Keratinocyte (primary cell): ENCODE data around the gene SLC39A9. TPM values are rescaled to one million over a fixed set of nuclear protein-coding genes. Genes with fewer than 3 reads are reported as not detected.

Experiments used
- DNase-seq: peaks from one replicate; pipeline ENCODE4 v3.0.0-alpha.2; 2011; ENCODE audit warnings: low read depth, missing footprints, low spot score
- FAIRE-seq: peaks from 2 replicates; lab custom pipeline; 2011; peaks lifted over from hg19 to GRCh38; lab: Jason Lieb, UNC
- H2AFZ ChIP-seq: 2 replicates; pipeline ENCODE4 v1.6.0; 2012; ENCODE audit warnings: low read length, control low read depth, inconsistent platforms; ENCODE audit not compliant: control insufficient read depth
- H3K27ac ChIP-seq: 2 replicates; pipeline ENCODE4 v1.5.1; 2011; ENCODE audit warnings: low read length; ENCODE audit not compliant: control insufficient read depth, insufficient read depth
- H3K27me3 ChIP-seq: 3 replicates; pipeline ENCODE4 v1.6.0; 2011; ENCODE audit warnings: low read length; ENCODE audit not compliant: control insufficient read depth, insufficient read depth; ENCODE audit errors: extremely low read depth
- H3K36me3 ChIP-seq, 2 experiments: 2 replicates in 1 of 2; 3 replicates in 1 of 2; pipeline ENCODE4 v1.5.1; 2011; ENCODE audit warnings: low read length in 2 of 2, mild to moderate bottlenecking in 1 of 2; ENCODE audit not compliant: control insufficient read depth in 2 of 2, insufficient read depth in 2 of 2; ENCODE audit errors: extremely low read depth in 1 of 2
- H3K4me1 ChIP-seq: 3 replicates; pipeline ENCODE4 v1.5.1; 2011; ENCODE audit warnings: low read length; ENCODE audit not compliant: control insufficient read depth, insufficient read depth; ENCODE audit errors: extremely low read depth
- H3K4me2 ChIP-seq: 3 replicates; pipeline ENCODE4 v1.6.0; 2011; ENCODE audit warnings: low read depth, low read length; ENCODE audit not compliant: control insufficient read depth, insufficient read depth; ENCODE audit errors: extremely low read depth
- H3K4me3 ChIP-seq, 3 experiments: fragments of 200-600 bp in 1 of 3; sonication (generic) in 1 of 3; 2 replicates in 2 of 3; 3 replicates in 1 of 3; pipeline ENCODE4 v1.5.1; 2011 to 2016; ENCODE audit warnings: low read length in 3 of 3, mild to moderate bottlenecking in 3 of 3, control low read depth in 2 of 3, inconsistent platforms in 1 of 3, low read depth in 1 of 3, mixed read lengths in 1 of 3, mixed run types in 1 of 3, moderate library complexity in 1 of 3; ENCODE audit not compliant: control insufficient read depth in 2 of 3, insufficient read depth in 2 of 3; ENCODE audit errors: extremely low read depth in 1 of 3
- H3K79me2 ChIP-seq: 2 replicates; pipeline ENCODE4 v1.6.0; 2012; ENCODE audit warnings: low read length; ENCODE audit not compliant: control insufficient read depth, insufficient read depth
- H3K9ac ChIP-seq: 3 replicates; pipeline ENCODE4 v1.6.0; 2011; ENCODE audit warnings: low read length; ENCODE audit not compliant: control insufficient read depth, insufficient read depth; ENCODE audit errors: extremely low read depth
- H3K9me1 ChIP-seq: 3 replicates; pipeline ENCODE4 v1.6.0; 2011; ENCODE audit warnings: low read length; ENCODE audit not compliant: control insufficient read depth, insufficient read depth; ENCODE audit errors: extremely low read depth
- H3K9me3 ChIP-seq: 2 replicates; pipeline ENCODE4 v1.5.1; 2012; ENCODE audit warnings: low read depth, low read length; ENCODE audit not compliant: control insufficient read depth
- H4K20me1 ChIP-seq: 3 replicates; pipeline ENCODE4 v1.6.0; 2011; ENCODE audit warnings: low read length; ENCODE audit not compliant: control insufficient read depth, insufficient read depth; ENCODE audit errors: extremely low read depth
- CTCF ChIP-seq, 3 experiments: IDR thresholded peaks in 1 of 3; conservative IDR thresholded peaks in 1 of 3; optimal IDR thresholded peaks in 1 of 3; 2 replicates in 2 of 3; 3 replicates in 1 of 3; pipeline versions ENCODE3 to v1.5.1; 2011; ENCODE audit warnings: low read length in 3 of 3, mild to moderate bottlenecking in 3 of 3, moderate library complexity in 2 of 3, control low read depth in 1 of 3, inconsistent platforms in 1 of 3; ENCODE audit not compliant: insufficient read depth in 2 of 3; ENCODE audit errors: extremely low read depth in 1 of 3
- EZH2 ChIP-seq: IDR thresholded peaks from one replicate; pipeline ENCODE4 v1.6.1; 2012; ENCODE audit warnings: inconsistent platforms, mild to moderate bottlenecking, low read length, moderate library complexity
- dilution Hi-C: fragments of 300-500 bp; cut with MboI; formaldehyde crosslinking; loops from one replicate; pipeline ENCODE4 v1.7.0; 2020; ENCODE audit warnings: low sequenced_read_pairs; ENCODE audit not compliant: extremely low pct_ligation_motif_present
- polyA plus RNA-seq, 5 experiments: library from polyadenylated mRNA; depleted of rRNA in 3 of 5; stranded (reverse) in 3 of 5; stranded (forward) in 1 of 5; unstranded in 1 of 5; fragments of >200 nt; gene quantifications; 1 replicate in 1 of 5; 2 replicates in 3 of 5; 3 replicates in 1 of 5; pipeline versions ENCODE4 v1.2.1 to v1.2.3, GENCODE V29; 2011 to 2012; ENCODE audit warnings: missing spikeins in 2 of 5, low read depth in 1 of 5, low replicate concordance in 1 of 5

SLC39A9 gene
- polyA plus RNA-seq, 1 donor (not counting 4 experiments of a cell fraction or from before 2014, with no cell fraction given) = 58.8 TPM

- FAIRE-seq = no peak
- Histone ChIP-seq H3K9me3 (no peaks in the 10 kb centered on the region), H3K9ac (no peak overlapping the region), H3K36me3 (no peaks in the 10 kb centered on the region), H3K27ac (no peak overlapping the region), H3K79me2 (no peaks in the 10 kb centered on the region), H3K4me1 (peaks cover 2% of the 10 kb centered on the region), H3K27me3 (peaks cover 22% of the 10 kb centered on the region), H3K9me1 (no peaks in the 10 kb centered on the region), H3K4me3 (no peak overlapping the region), H2AFZ (no peak overlapping the region), H3K4me2 (no peak overlapping the region), H4K20me1 (no peaks in the 10 kb centered on the region)
- dilution Hi-C loops = no loop called here
- TF ChIP-seq CTCF (optimal IDR thresholded peaks at IDR 0.05 in 1 of 3, IDR thresholded peaks at IDR 0.05 in 1 of 3, conservative IDR thresholded peaks at IDR 0.05 in 1 of 3; ENCODE audit: extremely low read depth in 1 of 3, insufficient read depth in 2 of 3, low read length in 3 of 3) (no peak), EZH2 (no peak)
- DNase-seq = no peak
Measured at GRCh38 chr14:69500736-69501135, 102.2 kb downstream of the SLC39A9 start.

- no peak overlapping the region for H3K27ac ChIP-seq
- peaks cover 22% of the 10 kb centered on the region for H3K27me3 ChIP-seq
- no peak overlapping the region for H2AFZ ChIP-seq
- no peak overlapping the region for H3K4me2 ChIP-seq
- peaks cover 2% of the 10 kb centered on the region for H3K4me1 ChIP-seq
- H4K20me1 ChIP-seq = no peaks in the 10 kb centered on the region
- no peak overlapping the region for H3K9ac ChIP-seq
- TF ChIP-seq CTCF (optimal IDR thresholded peaks at IDR 0.05 in 1 of 3, IDR thresholded peaks at IDR 0.05 in 1 of 3, conservative IDR thresholded peaks at IDR 0.05 in 1 of 3; ENCODE audit: extremely low read depth in 1 of 3, insufficient read depth in 2 of 3, low read length in 3 of 3) = no peak
- TF ChIP-seq EZH2 = no peak
- no peaks in the 10 kb centered on the region for H3K9me3 ChIP-seq
- no peaks in the 10 kb centered on the region for H3K9me1 ChIP-seq
- no peaks in the 10 kb centered on the region for H3K79me2 ChIP-seq
- FAIRE-seq = no peak
- no peak overlapping the region for H3K4me3 ChIP-seq
- no peak for DNase-seq
- dilution Hi-C loops = no loop called here
- H3K36me3 ChIP-seq = no peaks in the 10 kb centered on the region
Measured at GRCh38 chr14:69501423-69501838, 102.9 kb downstream of the SLC39A9 start.
